Suppressor macrophage treated with lipopolysaccharide for 4 hours (primary cell): ENCODE results near the gene BNC2.
A peak's percentile ranks its signal among the peaks of the same experiment; 100 is the strongest.
"Not testable (repeated sequence)": the region's sequence is repeated elsewhere in the genome, so short reads cannot be mapped to it uniquely, and the experiment has no call there.

Source experiments
- DNase-seq: peaks from one replicate; pipeline ENCODE4 v3.0.0-alpha.2; 2020

Gene BNC2

DNA sequence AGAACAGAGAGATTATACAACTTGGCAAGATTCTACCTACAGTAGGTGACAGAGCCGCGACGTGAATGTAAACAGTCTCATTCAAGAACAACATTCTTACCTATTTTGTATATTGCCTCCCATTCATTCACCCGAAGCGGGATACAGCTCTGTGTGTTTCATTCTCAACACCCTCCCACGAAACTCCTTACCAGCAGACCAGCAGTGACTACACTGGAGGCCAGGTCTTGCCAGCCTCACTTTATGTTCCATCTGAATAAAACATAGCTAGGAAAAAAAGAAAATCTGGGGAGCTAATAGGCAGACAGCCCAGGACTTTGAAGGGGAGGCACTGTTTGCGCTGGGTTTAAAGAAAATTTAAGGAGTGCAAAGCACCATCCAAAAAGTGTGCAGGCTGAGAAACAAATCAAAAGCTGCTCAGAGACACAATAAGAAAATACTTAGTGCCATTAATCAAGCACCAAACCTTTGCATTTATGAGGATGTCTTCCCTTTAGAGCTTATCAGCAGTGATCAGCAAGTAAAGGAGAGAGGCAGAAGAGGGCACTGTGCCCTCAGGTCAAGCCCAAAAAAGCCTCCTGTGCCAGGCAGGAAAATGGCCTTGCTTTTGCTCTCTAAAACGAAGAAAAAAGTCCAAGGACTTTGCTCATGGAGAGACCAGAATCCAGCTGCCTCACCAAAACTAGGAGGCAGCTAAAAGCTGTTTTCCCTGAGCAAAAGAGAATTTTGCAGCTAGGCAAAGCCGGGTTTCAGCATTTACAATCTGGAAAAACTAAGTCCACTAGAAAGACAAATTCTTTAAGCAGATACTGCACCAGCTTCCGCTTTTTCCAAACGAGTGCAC lies 295.1 kb downstream of the BNC2 start:
- DNase-seq: no peak

DNA sequence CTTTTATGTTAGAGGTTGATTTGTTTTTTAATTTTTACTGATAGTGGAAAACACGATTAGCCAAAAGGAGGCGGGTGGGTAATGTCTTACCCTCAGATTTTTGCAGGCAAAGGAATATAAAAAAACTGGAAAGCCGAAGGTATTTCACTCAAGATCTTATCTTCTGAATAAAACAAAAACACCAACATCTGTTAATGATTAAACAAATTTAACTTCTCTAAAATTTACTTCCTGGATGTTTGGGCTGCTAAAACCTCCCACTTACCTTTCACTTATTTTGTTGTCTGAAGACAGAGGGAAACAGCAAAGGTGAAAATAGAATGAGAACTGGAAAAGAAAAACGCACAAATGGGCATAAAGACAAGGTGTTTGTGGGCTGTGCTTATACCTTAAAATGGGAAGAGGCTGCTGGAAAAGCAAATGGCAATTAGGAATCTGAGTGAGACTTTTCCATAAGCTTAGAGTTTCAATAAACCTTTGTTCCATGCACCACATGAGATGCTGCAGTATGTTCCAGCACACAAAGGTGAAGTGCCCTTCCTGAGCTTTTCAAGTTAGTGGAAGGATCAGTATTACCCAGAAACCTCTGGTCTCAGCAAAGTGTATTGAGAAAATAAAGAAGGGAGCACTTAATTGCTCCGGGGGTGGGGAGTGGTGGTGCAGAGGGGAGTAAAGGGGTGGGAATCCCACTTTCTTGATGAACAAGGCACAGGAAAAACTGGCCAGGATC lies 298.3 kb downstream of the BNC2 start:
- DNase-seq: no peak

DNA sequence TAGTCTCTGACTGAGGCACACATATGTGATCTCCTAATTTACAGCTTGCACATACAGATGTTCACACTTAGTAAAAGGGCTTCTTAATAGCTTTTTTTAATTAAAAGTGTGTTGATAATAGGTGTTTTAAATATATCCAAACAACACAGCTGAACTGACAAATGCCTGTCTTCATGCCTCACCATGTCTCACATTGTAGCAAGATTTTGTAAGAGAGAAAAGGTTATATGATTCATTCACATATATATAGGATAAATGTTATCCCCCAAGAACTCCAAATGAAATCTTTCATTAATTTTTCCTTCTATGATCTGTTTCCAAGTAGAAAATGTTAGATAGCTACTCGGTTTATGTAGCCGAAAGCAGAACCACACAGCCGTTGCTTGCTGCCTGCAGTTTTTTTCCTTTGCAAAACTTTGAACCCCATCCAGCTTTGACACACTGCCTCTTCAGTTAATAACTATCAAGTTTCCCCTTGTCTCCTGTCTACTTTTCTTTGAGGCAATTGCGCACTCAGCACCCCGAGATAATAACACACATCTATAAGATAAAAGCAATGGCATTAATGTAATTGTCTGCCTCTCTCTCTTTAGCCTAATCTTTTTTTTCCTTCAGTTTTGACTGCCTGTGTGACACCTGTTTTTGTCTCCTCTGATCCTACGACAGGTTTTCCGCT lies 299.2 kb downstream of the BNC2 start:
- no peak for DNase-seq

DNA sequence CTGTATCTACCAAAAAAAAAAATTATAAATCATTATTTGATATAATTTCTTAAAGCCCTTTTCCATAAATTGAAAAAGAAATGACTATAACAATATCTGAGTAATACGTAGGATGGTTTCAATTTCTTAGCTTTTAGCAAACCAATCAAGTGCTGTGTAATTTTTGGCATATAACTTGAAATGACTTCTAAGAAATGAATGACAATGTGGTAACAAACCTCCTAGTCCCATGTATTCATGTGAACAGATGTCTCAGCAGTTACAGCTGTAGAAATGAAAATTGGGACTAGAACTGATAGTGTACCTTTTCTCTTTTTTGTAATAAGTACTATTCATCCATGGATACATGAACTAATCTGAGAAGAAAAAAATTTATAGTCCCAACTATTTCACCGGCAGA lies 307.0 kb downstream of the BNC2 start:
- DNase-seq: no peak

DNA sequence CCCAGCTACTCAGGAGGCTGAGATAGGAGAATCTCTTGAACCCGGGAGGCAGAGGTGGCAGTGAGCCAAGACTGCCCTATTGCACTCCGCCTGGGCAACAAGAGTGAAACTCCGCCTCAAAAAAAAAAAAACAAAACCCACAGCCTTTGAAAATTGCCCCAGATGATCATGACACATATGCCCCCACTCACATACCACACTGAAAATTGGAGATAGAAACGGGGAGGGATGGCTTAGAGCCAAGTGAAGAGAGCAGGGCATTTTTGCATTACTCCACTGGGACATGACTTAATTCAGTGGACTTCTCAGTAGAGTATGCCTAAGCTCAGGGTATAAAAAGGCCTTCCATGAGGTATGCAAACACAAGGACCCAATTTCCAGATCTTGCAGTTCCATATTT lies 309.3 kb downstream of the BNC2 start:
- no peak for DNase-seq

DNA sequence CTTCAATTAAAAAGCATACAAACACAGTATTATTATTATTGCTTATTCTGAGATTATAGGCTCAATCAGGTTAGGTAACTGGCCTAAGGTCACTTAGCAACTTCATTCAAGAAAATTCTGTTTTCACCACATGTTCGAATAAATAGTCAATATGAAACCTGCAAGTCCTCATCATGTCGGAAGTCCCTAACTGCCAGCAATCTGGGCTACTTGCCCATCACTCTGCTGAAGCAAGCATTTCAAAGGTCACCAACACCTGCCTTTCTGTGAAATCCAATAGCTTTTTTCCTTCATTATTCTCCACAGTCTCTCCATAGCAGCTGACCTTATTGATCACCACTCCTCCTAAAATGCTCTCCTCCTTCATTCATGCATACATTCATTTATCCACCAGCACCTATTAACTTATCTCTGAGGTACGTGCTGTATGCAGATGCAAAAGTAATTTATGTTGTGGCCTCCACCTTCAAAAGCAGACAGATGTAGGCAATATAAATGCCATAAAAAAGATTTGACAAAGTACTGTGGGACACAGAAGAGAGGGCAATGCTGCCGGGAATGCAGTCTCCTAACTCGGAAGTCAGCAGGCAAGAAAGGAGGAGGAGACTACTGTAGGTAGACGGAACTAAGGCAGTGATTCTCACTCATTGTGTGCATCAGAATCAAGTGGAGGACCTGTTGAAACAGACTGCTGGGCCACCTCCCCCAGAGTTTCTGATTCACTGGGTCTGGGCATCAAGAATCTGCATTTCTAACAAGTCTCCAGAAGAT lies 310.9 kb downstream of the BNC2 start:
- DNase-seq: no peak

DNA sequence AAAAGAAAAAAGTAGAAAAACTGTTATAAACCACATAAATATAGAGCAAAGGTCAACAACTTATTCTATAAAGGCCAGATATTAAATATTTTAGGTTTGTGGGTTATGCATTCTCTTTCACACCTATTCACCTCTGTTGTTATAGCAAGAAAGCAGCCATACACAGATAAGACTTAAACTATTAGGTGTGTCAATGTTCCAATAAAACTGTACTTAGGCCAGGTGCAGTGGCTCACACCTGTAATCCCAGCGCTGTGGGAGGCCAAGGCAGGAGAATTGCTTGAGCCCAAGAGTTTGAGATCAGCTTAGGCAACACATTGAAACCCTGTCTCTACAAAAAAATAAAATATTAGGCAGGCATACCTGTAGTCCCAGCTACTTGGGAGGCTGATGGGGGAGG lies 314.7 kb downstream of the BNC2 start:
- DNase-seq: no peak

DNA sequence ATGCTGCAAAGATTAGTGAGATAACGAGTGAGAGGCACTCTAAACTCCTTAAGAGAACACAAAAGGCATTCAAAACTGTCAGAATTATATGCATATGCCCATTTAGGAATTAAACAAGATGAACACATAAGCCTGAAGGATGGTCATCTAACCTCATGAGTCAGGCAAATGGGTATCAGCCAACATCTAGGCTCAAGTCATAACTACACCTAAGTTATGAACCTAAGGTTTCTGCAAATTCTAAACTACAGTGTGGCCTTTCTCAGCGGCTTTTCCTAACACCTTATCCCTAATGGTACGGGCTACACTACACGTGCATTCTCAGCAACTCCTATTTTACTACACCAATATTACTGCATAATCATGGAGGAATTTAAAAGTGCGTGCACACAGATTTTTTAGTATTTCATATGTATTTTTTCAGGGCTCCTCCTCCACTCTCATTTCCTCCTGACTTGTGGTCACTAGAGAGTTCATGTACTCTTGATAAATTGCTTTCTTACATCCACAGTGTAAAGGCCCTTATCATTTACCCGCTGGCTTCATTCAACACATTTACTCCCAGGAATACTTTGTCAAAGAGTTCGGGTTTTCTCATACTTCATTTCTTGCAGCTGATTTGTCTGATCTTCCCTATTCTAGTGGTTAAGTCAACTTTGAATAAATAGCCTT lies 316.5 kb downstream of the BNC2 start:
- DNase-seq: no peak

DNA sequence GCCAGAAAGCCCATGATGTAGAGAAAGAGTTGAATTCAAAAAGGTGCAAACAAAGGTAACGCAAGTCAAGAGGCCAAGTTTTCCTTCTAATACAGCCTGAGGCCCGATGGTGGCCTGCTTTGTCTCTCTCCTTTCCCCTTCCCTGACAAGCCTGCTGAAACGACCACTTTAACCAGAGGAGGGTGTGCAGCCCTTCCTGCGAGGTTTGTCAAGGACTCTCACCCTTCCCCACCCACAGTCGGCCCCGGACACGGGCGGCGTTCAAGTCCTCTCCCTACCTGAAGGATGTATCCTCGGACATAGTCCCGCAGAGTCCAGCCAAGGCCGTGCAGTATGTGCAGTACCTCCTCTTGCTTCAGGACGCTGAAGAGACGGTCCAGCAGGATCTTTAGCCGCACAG lies 318.2 kb downstream of the BNC2 start:
- DNase-seq: no peak

DNA sequence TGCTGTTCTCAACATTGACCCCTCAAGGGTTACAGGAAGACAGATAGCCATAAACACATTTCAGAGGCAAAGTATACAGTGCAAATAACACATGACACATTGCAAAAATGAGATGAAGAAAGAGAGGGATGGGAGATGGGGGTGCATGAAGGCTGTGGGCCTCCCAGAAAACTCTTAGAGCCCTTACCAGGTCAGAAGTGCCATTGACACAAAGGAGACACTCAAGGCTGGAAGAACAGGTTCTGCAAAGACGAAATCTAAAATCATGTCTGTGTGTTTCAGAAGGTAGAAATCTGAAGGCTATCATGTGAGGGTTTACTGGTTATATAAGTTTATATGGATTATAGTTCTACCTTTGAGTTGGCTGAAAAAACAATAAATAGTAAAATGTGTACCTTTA lies 318.8 kb downstream of the BNC2 start:
- no peak for DNase-seq

DNA sequence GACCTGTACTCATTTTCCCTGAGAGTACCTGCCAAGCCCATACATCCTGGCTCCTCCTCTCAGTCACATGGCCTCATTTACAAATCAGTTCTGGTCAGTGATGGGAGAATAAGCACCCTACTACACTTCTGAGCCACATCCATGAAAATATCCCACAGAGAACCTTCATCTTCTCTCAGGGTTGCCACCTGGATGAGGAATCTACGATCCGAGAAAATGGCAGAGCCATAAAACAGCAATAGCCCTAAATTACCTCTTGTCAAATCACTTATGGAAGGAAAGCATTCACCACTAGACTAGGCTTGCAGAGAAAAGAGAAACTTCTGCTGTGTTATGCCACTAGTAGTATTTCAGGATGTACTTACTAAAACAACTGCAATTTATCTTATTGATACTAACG lies 324.8 kb downstream of the BNC2 start:
- no peak for DNase-seq

DNA sequence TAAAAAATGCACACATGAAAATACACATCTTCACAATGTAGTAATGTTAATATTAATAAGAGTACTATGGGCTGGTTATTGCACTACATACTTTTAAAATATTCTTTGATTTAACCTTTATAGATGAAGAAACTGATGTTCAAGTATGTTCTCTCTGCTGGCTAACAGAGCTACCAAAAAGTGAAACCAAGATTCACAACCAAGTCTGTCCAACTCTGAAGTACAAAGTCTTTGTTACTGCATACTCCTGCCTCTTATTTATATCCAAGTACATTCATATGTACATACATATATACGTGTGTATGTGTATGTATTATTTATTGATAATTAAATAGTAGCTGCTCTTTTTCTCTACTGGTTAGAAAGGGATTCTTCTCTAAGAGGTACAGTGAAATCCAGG lies 325.6 kb downstream of the BNC2 start:
- DNase-seq: no peak

DNA sequence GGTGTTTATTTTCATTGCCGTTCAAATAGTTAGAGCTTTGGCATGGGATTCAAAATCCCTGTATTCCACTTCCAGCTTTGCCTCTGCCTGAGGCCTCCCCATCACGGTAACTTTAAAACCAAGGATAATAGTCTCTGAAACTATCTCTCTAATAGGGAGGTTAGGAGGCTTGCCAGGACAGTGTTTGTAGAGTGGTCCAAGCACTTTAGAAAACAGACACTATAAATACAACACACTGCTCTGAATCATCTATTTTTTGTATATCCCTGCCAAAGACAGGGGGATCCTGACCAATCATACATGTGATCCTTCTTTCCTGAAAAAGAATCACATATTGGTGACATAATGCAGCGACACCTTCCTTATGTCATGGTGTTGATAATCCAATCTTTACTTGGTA lies 326.8 kb downstream of the BNC2 start:
- no peak for DNase-seq

DNA sequence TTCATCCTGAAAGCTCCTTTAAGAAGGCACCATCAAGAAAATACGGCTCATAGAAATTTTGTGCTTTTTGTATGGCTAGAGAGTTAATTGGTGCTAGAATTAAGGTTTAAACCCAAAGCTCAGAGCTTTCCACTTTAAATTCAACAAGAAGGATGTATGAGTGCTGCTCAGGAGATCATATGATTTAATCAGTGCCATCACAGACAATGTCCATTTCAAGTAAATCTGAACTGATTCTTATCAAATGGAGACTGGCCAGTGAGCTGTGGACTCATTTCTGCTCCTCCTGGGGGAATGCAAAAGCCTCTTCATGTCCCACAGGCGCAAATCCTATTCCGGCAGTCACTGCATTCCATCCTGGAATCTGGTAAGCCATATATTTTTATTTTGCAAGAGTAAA lies 327.2 kb downstream of the BNC2 start:
- DNase-seq: no peak

DNA sequence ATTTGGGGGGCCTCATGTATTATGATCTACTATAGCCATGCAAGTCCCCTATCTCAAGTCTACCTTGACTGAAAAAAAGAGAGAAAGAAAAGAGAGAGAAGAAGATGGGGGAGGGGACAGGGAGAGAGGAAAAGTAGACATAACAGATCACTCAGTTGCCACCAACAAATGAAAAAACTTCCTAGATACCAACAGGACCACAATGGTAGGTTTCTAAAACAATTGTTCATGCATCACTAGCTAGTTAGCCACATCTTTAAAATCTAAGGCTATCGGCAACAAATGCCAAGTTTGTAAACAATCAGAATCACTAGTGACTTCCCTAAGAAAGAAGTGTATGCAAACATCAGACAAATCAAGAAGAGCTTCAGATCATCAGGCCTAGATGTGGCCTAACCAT lies 328.2 kb downstream of the BNC2 start:
- DNase-seq: no peak

DNA sequence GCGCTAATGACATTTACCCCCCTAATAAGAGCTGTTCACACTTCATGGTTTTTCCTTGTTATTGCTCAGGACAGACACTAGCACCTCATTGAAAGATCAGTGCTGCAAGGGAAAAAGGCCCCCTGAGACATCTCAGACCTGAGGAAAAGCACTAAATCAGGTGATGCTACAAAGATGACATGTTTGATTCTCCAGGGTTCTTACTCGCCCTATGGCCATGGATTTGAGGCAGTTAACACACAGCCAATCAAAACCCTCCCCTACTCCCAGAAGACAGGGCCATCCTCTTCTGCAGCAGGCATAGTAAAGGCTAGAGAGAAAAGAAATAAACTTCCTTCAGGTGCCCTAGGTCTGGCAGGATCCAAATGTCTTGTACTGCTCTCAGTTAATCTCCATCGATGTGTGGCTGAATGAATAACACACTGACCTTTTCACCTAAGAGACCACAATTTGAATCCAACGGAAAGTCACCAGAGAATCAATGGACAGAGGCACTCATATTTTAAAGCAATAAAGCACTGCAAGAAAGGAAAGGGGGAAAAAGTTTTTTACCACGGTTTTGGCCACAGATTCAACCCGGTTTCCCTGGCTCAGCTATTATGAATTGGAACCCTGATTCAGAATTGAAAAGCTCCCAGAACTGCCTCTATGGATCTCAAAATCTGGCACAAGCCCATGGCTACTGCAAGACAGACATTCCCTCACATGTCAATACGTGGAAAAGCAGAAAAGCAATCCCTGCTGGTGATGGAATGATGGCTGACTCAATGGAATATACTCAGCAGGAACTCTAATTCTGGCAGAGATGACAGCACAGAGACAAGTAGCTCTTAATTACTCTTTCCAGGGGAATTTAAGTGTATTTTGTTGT lies 329.5 kb downstream of the BNC2 start:
- no peak for DNase-seq

DNA sequence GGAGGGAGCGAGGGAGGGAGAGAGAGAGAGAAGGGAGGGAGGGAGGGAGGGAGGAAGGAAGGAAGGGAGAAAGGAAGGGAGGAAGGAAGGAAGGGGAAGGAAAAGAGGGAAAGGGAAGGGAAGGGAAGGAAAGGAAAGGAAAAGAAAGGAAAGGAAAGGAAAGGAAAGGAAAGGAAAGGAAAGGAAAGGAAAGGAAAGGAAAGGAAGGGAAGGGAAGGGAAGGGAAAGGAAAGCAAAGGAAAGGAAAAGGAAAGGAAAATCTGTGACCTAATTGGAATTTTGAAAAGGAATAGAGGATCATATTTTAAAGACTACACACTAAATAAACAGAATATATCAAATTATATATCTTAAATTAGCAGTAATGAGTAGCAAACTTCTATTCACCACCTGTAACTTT lies 330.8 kb downstream of the BNC2 start:
- not testable (repeated sequence) for DNase-seq

DNA sequence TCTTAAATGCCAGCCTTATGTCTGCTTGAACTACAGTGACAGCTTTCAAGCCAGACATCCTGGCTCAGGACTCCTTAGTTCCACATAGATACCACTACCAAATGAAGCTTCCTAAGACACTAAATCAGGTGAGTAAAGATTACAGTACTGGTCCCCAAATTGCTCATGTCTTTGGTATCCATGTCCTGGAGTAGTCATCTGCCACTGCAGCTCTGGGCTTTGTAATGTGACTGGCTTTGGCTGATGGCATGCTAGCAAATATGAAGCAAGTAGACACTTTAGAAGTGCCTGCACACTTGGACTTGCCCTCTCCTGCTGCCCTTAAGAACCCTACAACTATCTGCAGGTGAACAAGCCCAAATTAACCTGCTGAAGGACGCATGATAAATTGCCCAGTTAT lies 334.9 kb downstream of the BNC2 start:
- DNase-seq: no peak

DNA sequence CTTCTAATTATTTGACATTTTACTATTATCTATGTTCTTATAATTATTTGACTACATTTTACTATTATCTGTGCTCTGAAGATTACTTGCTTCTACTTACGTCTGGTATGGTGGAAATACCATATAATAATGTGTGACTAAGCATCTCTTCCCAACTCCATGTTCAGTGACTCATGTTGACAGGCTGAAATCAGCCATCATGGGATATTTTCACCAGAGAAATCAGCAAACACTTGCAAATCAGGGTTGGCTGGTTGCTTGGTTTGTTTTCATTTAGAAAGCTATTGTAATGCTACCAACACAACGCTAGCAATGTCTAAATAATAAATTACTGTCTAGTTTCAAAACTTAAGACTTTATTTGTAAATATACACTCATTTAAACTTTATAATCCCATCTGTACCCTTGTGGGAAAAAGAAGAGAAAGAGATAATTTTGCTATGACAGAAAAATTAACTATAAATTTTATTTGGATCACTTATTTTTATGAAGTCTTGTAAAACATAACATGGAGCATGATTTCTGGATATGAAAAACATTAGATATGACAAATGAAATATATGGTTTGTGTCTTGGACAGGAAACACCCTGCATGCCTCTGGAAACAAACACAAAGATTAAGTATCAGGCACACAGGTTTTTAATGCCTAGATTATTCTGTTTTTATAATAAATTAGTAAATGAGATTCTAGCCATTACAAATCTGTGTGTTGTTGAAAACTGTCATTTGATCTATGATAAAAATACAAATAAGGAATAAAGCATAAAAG lies 337.6 kb downstream of the BNC2 start:
- DNase-seq: peak; percentile 15

DNA sequence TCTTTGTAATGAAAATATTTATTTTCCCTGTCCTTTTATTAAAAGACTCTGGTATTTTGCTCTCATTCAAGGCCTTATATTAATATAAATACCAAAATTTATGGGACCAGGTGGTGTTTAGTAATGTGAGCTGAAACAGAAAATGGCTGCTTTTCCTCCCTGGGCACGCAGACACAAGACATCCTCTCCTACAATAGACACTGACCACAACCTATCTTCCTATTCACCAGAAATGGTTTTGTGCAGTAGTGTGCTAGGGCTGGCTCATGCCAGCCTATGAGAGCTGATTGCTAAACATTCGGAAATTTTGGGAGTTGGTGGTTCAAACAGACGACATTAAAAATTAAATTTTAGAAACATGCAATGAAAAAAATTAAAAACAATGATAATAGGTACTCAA lies 338.2 kb downstream of the BNC2 start:
- DNase-seq: no peak
